NCI-H82 treated with DMSO at 0.1 percent for 48 hours (cell line): ENCODE results near the gene ZNF804A.
A peak's percentile ranks its signal among the peaks of the same experiment; 100 is the strongest.

Experiments
- DNase-seq: peaks from one replicate; lab custom pipeline; 2025; ENCODE audit not compliant: unreplicated experiment; lab: John Stamatoyannopoulos, UW

ZNF804A gene

GRCh38 chr2:184923751-184924150, 325.4 kb downstream of the ZNF804A start:
- no peak for DNase-seq

GRCh38 chr2:184927040-184927439, 328.7 kb downstream of the ZNF804A start:
- DNase-seq = no peak

GRCh38 chr2:184936761-184937160, 338.4 kb downstream of the ZNF804A start:
- DNase-seq = no peak

GRCh38 chr2:184938221-184938985, 340.1 kb downstream of the ZNF804A start:
- no peak for DNase-seq

- DNase-seq = peak; percentile 66
These were observed 347.0 kb downstream of the ZNF804A start for GRCh38 chr2:184945326-184945725.

GRCh38 chr2:184945824-184946223, 347.5 kb downstream of the ZNF804A start:
- no peak for DNase-seq

GRCh38 chr2:184956856-184957255, 358.5 kb downstream of the ZNF804A start:
- no peak for DNase-seq

GRCh38 chr2:184971546-184972068, 373.3 kb downstream of the ZNF804A start:
- no peak for DNase-seq
